Astrocyte (in vitro differentiated cells and primary cell): ENCODE measurements around the gene PLXDC2.

ENCODE experiments used
- CTCF ChIP-seq: IDR thresholded peaks from 2 replicates; pipeline ENCODE4 v1.5.1; 2011; ENCODE audit warnings: low read depth, mild to moderate bottlenecking, inconsistent platforms, low read length, moderate library complexity; ENCODE audit not compliant: insufficient read depth
- EZH2 ChIP-seq: IDR thresholded peaks from 2 replicates; pipeline ENCODE4 v1.6.1; 2012; ENCODE audit warnings: mild to moderate bottlenecking, low read length, inconsistent platforms; ENCODE audit not compliant: insufficient read depth

GRCh38 chr10:20254497-20254896, 438.3 kb downstream of the PLXDC2 start:
- TF ChIP-seq CTCF (no peak), EZH2 (no peak)
